Loucy (cell line): ENCODE data around the gene KRT10.

Experiments used
- H2AFZ ChIP-seq: fragments of 200-600 bp; sonication (generic); 2 replicates; pipeline ENCODE4 v1.6.0; 2016; ENCODE audit warnings: antibody characterized with exemption, mild to moderate bottlenecking, low read length, moderate library complexity
- H3F3A ChIP-seq: fragments of 200-600 bp; 2 replicates; pipeline ENCODE4 v1.6.0; 2016; ENCODE audit warnings: antibody characterized with exemption, low read depth, mild to moderate bottlenecking
- H3K27me3 ChIP-seq: fragments of 200-600 bp; sonication (generic); 2 replicates; pipeline ENCODE4 v1.6.1; 2014; ENCODE audit warnings: low read length, mild to moderate bottlenecking; ENCODE audit not compliant: insufficient read depth, poor library complexity, severe bottlenecking
- H3K36me3 ChIP-seq: fragments of 200-600 bp; sonication (generic); 2 replicates; pipeline ENCODE4 v1.6.1; 2016; ENCODE audit warnings: low read length; ENCODE audit not compliant: insufficient read depth
- H3K4me1 ChIP-seq: fragments of 200-600 bp; sonication (generic); 2 replicates; pipeline ENCODE4 v1.5.1; 2014; ENCODE audit warnings: low read length, mild to moderate bottlenecking; ENCODE audit not compliant: insufficient read depth, poor library complexity, severe bottlenecking
- H3K4me2 ChIP-seq: fragments of 200-600 bp; sonication (generic); 2 replicates; pipeline ENCODE4 v1.6.0; 2014; ENCODE audit warnings: antibody characterized with exemption, low read length, low read depth, mild to moderate bottlenecking; ENCODE audit not compliant: poor library complexity, severe bottlenecking
- H3K4me3 ChIP-seq: fragments of 200-600 bp; sonication (generic); 2 replicates; pipeline ENCODE4 v1.5.1; 2014; ENCODE audit warnings: low read length, mild to moderate bottlenecking, mixed read lengths; ENCODE audit not compliant: poor library complexity, severe bottlenecking
- H3K79me2 ChIP-seq: fragments of 200-600 bp; sonication (generic); 2 replicates; pipeline ENCODE4 v1.6.1; 2014; ENCODE audit warnings: low read length; ENCODE audit not compliant: insufficient read depth
- H3K9ac ChIP-seq: fragments of 200-600 bp; sonication (generic); 2 replicates; pipeline ENCODE4 v1.6.0; 2014; ENCODE audit warnings: mild to moderate bottlenecking, low read depth, low read length, moderate library complexity; ENCODE audit not compliant: poor library complexity, severe bottlenecking
- H3K9me2 ChIP-seq: fragments of 200-600 bp; sonication (generic); replicated peaks from 2 replicates; pipeline ENCODE4 v1.6.1; 2016; ENCODE audit warnings: low read depth, low read length, mixed read lengths
- H3K9me3 ChIP-seq: fragments of 200-600 bp; sonication (generic); 2 replicates; pipeline ENCODE4 v1.6.1; 2014; ENCODE audit warnings: mild to moderate bottlenecking, antibody characterized with exemption, low read length, low read depth; ENCODE audit not compliant: insufficient read depth
- H4K20me1 ChIP-seq: fragments of 200-600 bp; sonication (generic); 2 replicates; pipeline ENCODE4 v1.6.0; 2014; ENCODE audit warnings: antibody characterized with exemption, low read length, mild to moderate bottlenecking; ENCODE audit not compliant: insufficient read depth, poor library complexity, severe bottlenecking
- EZH2phosphoT487 ChIP-seq: fragments of 200-600 bp; IDR thresholded peaks from 2 replicates; pipeline ENCODE4 v1.6.1; 2018; ENCODE audit warnings: antibody characterized with exemption, mild to moderate bottlenecking, moderate library complexity, borderline replicate concordance
- TF ChIP-seq, protein P1 (sequence below): fragments of 200-600 bp; sonication (generic); conservative IDR thresholded peaks from 2 replicates; pipeline ENCODE4 v1.5.1; 2014; ENCODE audit warnings: mild to moderate bottlenecking, antibody characterized with exemption, low read length

The KRT10 gene

DNA sequence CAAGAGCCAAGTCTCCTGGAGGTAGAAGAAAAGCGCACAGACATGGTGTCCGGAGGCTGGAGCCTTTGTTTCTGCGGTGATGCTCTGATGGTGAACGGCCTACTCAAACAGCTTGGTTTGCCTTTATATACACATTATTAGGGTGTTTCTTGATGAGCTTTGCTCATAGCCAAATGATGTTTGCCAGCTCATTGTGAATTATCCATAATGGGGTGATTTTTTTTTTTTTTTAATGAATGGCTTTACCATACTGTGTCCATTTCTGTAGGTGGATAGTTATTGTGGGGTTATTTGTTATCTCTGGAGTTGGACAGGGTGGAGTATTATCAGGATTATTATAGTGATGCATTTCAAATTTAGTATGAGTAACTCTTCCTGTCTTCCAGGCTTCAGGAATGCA, 40.0 kb downstream of the KRT10 start, which contains the start of gene KRT27:
Gene KRT27 (minus strand): TSS at position 101 of the 400 bp plus-strand sequence. CDS start 57 bp downstream, at position 44.
- Histone ChIP-seq H4K20me1 (no peaks in the 10 kb centered on the region), H3K36me3 (no peaks in the 10 kb centered on the region), H3K4me1 (peaks cover 15% of the 10 kb centered on the region), H3K4me2 (no peak within 1 kb of the TSS), H3K9me3 (no peaks in the 10 kb centered on the region), H3K27me3 (no peaks in the 10 kb centered on the region), H3K9ac (no peak within 1 kb of the TSS), H3K9me2 (no peaks in the 10 kb centered on the region), H3K4me3 (no peak within 1 kb of the TSS), H3K79me2 (no peaks in the 10 kb centered on the region), H3F3A (0 out of 2 replicates have a peak, but pooled peaks cover 6% of the 10 kb centered on the region), H2AFZ (no peak within 1 kb of the TSS)
- TF ChIP-seq, protein P1, sequence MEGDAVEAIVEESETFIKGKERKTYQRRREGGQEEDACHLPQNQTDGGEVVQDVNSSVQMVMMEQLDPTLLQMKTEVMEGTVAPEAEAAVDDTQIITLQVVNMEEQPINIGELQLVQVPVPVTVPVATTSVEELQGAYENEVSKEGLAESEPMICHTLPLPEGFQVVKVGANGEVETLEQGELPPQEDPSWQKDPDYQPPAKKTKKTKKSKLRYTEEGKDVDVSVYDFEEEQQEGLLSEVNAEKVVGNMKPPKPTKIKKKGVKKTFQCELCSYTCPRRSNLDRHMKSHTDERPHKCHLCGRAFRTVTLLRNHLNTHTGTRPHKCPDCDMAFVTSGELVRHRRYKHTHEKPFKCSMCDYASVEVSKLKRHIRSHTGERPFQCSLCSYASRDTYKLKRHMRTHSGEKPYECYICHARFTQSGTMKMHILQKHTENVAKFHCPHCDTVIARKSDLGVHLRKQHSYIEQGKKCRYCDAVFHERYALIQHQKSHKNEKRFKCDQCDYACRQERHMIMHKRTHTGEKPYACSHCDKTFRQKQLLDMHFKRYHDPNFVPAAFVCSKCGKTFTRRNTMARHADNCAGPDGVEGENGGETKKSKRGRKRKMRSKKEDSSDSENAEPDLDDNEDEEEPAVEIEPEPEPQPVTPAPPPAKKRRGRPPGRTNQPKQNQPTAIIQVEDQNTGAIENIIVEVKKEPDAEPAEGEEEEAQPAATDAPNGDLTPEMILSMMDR: no peak
- TF ChIP-seq EZH2phosphoT487: no peak

DNA sequence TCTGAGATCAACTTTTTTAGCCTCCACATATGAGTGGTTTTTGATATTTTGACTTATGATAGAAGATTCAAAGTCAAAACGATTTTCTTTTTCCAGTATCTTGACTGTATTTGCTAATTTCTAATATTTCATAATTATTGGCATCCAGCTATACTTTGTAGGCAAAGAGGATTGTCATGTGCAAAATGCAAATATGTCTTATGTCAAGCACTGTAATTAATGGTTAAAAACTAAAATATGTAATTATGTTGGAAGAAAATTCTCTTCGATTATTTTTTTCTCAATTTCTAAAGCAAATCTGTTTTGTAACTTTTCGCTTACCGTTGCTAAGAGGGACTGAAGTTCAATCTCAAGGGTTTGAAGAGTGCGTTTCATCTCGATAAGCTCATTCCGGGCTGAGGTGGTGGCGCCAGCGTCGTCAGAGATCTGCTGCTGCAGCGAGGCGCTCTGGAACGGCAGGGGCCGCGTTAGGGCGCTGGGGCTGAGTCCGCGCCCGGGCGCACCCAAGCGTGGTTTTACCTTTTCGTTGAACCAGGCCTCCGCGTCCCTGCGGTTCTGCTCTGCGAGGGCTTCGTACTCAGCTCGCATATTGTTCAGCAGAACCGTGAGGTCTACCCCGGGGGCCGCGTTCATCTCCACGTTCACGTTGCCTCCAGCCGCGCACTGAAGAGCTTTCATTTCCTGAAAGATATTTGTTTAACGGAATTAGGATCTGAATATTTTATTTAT, 43.1 kb downstream of the KRT10 start:
- no peaks in the 10 kb centered on the region for H3K36me3 ChIP-seq
- H3K79me2 ChIP-seq: no peaks in the 10 kb centered on the region
- no peaks in the 10 kb centered on the region for H4K20me1 ChIP-seq
- 0 out of 2 replicates have a peak, but pooled peaks cover 9% of the 10 kb centered on the region for H3F3A ChIP-seq
- peak overlapping the region; percentile 60 for H3K9ac ChIP-seq
- H3K4me1 ChIP-seq: peaks cover 34% of the 10 kb centered on the region
- H3K9me3 ChIP-seq: no peaks in the 10 kb centered on the region
- H3K27me3 ChIP-seq: no peaks in the 10 kb centered on the region
- TF ChIP-seq, protein P1: no peak
- no peak for TF ChIP-seq EZH2phosphoT487
- no peak overlapping the region for H2AFZ ChIP-seq
- peak overlapping the region; percentile 73 for H3K4me2 ChIP-seq
- H3K4me3 ChIP-seq: peak overlapping the region; percentile 66
- H3K9me2 ChIP-seq: no peaks in the 10 kb centered on the region

DNA sequence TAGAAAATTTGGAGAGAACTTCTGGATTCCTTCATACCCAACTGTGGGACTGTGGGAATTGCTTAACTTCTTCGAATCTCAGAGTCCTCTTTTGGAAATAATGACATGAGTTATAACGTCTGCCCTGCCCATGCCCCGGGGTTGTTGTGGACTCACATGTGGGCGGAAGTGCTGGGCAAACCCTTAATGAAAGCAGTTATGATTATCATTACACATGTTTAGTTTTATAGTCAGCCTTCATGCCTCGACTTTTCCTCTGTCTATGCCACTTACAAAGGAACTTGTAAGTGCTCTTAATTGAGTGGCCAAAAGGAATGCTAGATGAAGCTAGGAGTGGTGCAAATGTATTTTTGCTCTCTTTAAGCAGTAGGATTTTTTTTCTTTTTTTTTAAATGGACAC, 44.0 kb downstream of the KRT10 start:
- no peaks in the 10 kb centered on the region for H3K27me3 ChIP-seq

More for the DNA sequence above, 44.0 kb downstream of the KRT10 start:
- no peaks in the 10 kb centered on the region for H3K36me3 ChIP-seq
- H4K20me1 ChIP-seq: no peaks in the 10 kb centered on the region
- H3K4me2 ChIP-seq: peak overlapping the region; percentile 73
- peak overlapping the region; percentile 66 for H3K4me3 ChIP-seq
- H3F3A ChIP-seq: 0 out of 2 replicates have a peak, but pooled peaks cover 9% of the 10 kb centered on the region
- TF ChIP-seq EZH2phosphoT487: no peak
- TF ChIP-seq, protein P1: no peak
- no peaks in the 10 kb centered on the region for H3K9me3 ChIP-seq
- no peaks in the 10 kb centered on the region for H3K79me2 ChIP-seq
- peaks cover 34% of the 10 kb centered on the region for H3K4me1 ChIP-seq
- peak overlapping the region; percentile 60 for H3K9ac ChIP-seq
- no peaks in the 10 kb centered on the region for H3K9me2 ChIP-seq
- no peak overlapping the region for H2AFZ ChIP-seq
